Upper lobe of left lung (tissue), 4 donors: ENCODE data around the gene SLC25A6.
"Not testable (repeated sequence)": the region's sequence is repeated elsewhere in the genome, so short reads cannot be mapped to it uniquely, and the experiment has no call there.

Source experiments
- POLR2A ChIP-seq, 4 donors: fragments of 450-650 bp; IDR thresholded peaks; one replicate each; pipeline ENCODE4 v1.5.1; 2016 to 2017; ENCODE audit warnings: antibody characterized with exemption in 4 of 4, mild to moderate bottlenecking in 2 of 4
- TF ChIP-seq, protein P1 (sequence below), 6 experiments: fragments of 450-650 bp in 4 of 6; fragments of 200-600 bp in 2 of 6; sonication (generic) in 2 of 6; IDR thresholded peaks; one replicate each; pipeline ENCODE4 v1.5.1; 2016 to 2019; ENCODE audit warnings: antibody characterized with exemption in 6 of 6

DNA sequence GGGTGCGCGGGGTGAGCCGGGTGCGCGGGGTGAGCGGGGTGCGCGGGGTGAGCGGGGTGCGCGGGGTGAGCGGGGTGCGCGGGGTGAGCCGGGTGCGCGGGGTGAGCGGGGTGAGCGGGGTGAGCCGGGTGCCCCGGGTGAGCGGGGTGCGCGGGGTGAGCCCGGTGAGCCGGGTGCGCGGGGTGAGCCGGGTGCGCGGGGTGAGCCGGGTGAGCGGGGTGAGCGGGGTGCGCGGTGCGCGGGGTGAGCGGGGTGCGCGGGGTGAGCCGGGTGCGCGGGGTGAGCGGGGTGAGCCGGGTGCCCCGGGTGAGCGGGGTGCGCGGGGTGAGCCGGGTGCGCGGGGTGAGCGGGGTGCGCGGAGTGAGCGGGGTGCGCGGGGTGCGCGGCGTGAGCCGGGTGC is 25.6 kb downstream of the SLC25A6 start:
- TF ChIP-seq, protein P1, sequence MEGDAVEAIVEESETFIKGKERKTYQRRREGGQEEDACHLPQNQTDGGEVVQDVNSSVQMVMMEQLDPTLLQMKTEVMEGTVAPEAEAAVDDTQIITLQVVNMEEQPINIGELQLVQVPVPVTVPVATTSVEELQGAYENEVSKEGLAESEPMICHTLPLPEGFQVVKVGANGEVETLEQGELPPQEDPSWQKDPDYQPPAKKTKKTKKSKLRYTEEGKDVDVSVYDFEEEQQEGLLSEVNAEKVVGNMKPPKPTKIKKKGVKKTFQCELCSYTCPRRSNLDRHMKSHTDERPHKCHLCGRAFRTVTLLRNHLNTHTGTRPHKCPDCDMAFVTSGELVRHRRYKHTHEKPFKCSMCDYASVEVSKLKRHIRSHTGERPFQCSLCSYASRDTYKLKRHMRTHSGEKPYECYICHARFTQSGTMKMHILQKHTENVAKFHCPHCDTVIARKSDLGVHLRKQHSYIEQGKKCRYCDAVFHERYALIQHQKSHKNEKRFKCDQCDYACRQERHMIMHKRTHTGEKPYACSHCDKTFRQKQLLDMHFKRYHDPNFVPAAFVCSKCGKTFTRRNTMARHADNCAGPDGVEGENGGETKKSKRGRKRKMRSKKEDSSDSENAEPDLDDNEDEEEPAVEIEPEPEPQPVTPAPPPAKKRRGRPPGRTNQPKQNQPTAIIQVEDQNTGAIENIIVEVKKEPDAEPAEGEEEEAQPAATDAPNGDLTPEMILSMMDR (IDR thresholded peaks at IDR 0.05) = not testable (repeated sequence)
- not testable (repeated sequence) for TF ChIP-seq POLR2A (IDR thresholded peaks at IDR 0.05)
